Measurements from ENCODE around the gene EFCAB5.
"Not testable (repeated sequence)": the region's sequence is repeated elsewhere in the genome, so short reads cannot be mapped to it uniquely, and the experiment has no call there.

EFCAB5 gene

GRCh38 chr17:29945281-29945680, 3.8 kb downstream of the EFCAB5 start:
- H3K4me1 ChIP-seq (ENCODE audit: control insufficient read depth, insufficient read depth, low read length) = no peaks in the 10 kb centered on the region
- no peak overlapping the region for H3K9ac ChIP-seq (ENCODE audit: low read depth, low read length)
- no peaks in the 10 kb centered on the region for H3K36me3 ChIP-seq (ENCODE audit: insufficient read depth, low read length)
- H3K27me3 ChIP-seq (ENCODE audit: control insufficient read depth, insufficient read depth, low read length) = no peaks in the 10 kb centered on the region
- no peak overlapping the region for H3K4me2 ChIP-seq (ENCODE audit: low read length)
- no peaks in the 10 kb centered on the region for H3K9me3 ChIP-seq (replicated peaks; ENCODE audit: low read length)
- no peak overlapping the region for H3K4me3 ChIP-seq (ENCODE audit: low read length)

DNA sequence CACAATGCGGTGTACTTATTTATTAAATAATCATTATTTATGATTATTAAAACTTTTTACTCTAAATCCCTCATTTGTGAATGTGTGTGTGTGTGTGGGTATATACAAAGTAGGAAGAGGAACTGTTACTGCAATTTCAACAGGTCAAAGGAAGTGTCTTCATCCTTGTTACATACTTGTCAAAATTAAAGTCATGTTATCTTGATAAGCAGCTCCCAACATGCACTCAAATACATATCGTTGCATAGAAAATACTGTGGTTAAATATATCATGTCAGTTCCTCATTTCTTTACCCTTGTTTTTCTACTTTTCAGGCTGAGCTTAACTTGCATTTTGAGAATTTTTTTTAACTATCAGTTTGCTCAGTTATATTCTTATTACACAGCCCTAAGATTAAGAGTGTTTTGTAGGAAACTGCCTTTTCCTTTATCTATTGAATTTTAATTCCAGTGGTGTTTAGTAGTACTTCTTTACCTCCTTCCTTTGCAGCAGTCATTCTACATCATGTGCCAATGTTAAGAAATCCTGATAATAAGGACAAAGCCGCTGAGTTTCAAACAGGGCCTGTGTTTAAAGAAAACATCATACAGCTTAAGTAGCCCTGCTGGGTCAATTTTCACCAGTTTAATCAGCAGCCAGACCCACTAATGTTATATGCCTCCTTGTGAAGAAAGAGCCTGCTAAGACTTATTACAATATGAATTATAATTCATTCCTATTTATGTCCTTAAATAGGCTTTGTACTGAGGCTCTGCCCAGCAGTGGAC, 7.2 kb downstream of the EFCAB5 start:
- Histone ChIP-seq H3K4me3 (ENCODE audit: low read length) (no peak overlapping the region), H3K9me3 (replicated peaks; ENCODE audit: low read length) (no peaks in the 10 kb centered on the region), H3K36me3 (ENCODE audit: insufficient read depth, low read length) (no peaks in the 10 kb centered on the region), H3K9ac (ENCODE audit: low read depth, low read length) (no peak overlapping the region), H3K4me2 (ENCODE audit: low read length) (no peak overlapping the region), H3K27me3 (ENCODE audit: control insufficient read depth, insufficient read depth, low read length) (no peaks in the 10 kb centered on the region), H3K4me1 (ENCODE audit: control insufficient read depth, insufficient read depth, low read length) (no peaks in the 10 kb centered on the region)

GRCh38 chr17:29949696-29950095, 8.3 kb downstream of the EFCAB5 start:
- no peaks in the 10 kb centered on the region for H3K4me1 ChIP-seq (ENCODE audit: control insufficient read depth, insufficient read depth, low read length)
- no peak overlapping the region for H3K4me3 ChIP-seq (ENCODE audit: low read length)
- no peak overlapping the region for H3K4me2 ChIP-seq (ENCODE audit: low read length)
- H3K27me3 ChIP-seq (ENCODE audit: control insufficient read depth, insufficient read depth, low read length) = no peaks in the 10 kb centered on the region
- H3K36me3 ChIP-seq (ENCODE audit: insufficient read depth, low read length) = no peaks in the 10 kb centered on the region
- no peak overlapping the region for H3K9ac ChIP-seq (ENCODE audit: low read depth, low read length)
- H3K9me3 ChIP-seq (replicated peaks; ENCODE audit: low read length) = no peaks in the 10 kb centered on the region

GRCh38 chr17:29954405-29954804, 13.0 kb downstream of the EFCAB5 start:
- H3K36me3 ChIP-seq (ENCODE audit: insufficient read depth, low read length) = no peaks in the 10 kb centered on the region
- peaks cover 4% of the 10 kb centered on the region for H3K4me1 ChIP-seq (ENCODE audit: control insufficient read depth, insufficient read depth, low read length)
- H3K9me3 ChIP-seq (replicated peaks; ENCODE audit: low read length) = no peaks in the 10 kb centered on the region
- H3K9ac ChIP-seq (ENCODE audit: low read depth, low read length) = no peak overlapping the region
- H3K4me3 ChIP-seq (ENCODE audit: low read length) = no peak overlapping the region
- no peak overlapping the region for H3K4me2 ChIP-seq (ENCODE audit: low read length)
- no peaks in the 10 kb centered on the region for H3K27me3 ChIP-seq (ENCODE audit: control insufficient read depth, insufficient read depth, low read length)

DNA sequence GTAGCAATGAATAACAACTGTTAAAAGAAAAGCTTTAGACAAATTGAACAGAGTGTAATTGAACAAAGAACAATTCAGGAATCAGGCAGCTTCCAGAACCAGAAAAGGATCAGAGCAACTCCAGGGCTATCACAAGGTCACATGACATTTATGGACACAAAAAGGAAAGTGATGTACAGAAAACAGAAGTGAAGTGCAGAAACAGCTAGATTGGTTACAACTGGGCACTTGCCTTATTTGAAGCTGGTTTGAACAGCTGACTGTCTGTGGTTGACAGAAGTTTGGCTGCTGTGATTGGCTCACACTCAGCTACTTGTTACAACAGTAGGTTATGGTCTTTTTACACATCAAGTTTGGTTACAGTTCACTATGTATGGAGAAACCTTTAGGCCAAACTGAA, 14.8 kb downstream of the EFCAB5 start:
- H3K4me2 ChIP-seq (ENCODE audit: low read length) = no peak overlapping the region
- peaks cover 10% of the 10 kb centered on the region for H3K4me1 ChIP-seq (ENCODE audit: control insufficient read depth, insufficient read depth, low read length)
- no peaks in the 10 kb centered on the region for H3K36me3 ChIP-seq (ENCODE audit: insufficient read depth, low read length)
- no peak overlapping the region for H3K9ac ChIP-seq (ENCODE audit: low read depth, low read length)
- H3K27me3 ChIP-seq (ENCODE audit: control insufficient read depth, insufficient read depth, low read length) = no peaks in the 10 kb centered on the region
- no peaks in the 10 kb centered on the region for H3K9me3 ChIP-seq (replicated peaks; ENCODE audit: low read length)
- no peak overlapping the region for H3K4me3 ChIP-seq (ENCODE audit: low read length)

DNA sequence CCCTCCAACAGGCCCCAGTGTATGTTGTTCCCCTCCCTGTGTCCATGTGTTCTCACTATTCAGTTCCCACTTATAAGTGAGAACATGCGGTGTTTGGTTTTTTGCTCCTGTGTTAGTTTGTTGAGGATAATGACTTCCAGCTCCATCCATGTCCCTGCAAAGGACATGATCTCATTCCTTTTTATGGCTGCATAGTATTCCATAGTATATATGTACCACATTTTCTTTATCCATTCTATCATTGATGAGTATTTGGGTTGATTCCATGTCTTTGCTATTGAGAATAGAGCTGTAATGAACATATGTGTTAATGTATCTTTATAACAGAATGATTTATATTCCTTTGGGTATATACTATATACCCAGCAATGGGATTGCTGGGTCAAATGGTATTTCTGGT, 16.1 kb downstream of the EFCAB5 start:
- H3K9ac ChIP-seq (ENCODE audit: low read depth, low read length); H3K4me3 ChIP-seq (ENCODE audit: low read length); H3K36me3 ChIP-seq (ENCODE audit: insufficient read depth, low read length); H3K4me2 ChIP-seq (ENCODE audit: low read length); H3K9me3 ChIP-seq (replicated peaks; ENCODE audit: low read length); H3K27me3 ChIP-seq (ENCODE audit: control insufficient read depth, insufficient read depth, low read length); H3K4me1 ChIP-seq (ENCODE audit: control insufficient read depth, insufficient read depth, low read length): not testable (repeated sequence)

DNA sequence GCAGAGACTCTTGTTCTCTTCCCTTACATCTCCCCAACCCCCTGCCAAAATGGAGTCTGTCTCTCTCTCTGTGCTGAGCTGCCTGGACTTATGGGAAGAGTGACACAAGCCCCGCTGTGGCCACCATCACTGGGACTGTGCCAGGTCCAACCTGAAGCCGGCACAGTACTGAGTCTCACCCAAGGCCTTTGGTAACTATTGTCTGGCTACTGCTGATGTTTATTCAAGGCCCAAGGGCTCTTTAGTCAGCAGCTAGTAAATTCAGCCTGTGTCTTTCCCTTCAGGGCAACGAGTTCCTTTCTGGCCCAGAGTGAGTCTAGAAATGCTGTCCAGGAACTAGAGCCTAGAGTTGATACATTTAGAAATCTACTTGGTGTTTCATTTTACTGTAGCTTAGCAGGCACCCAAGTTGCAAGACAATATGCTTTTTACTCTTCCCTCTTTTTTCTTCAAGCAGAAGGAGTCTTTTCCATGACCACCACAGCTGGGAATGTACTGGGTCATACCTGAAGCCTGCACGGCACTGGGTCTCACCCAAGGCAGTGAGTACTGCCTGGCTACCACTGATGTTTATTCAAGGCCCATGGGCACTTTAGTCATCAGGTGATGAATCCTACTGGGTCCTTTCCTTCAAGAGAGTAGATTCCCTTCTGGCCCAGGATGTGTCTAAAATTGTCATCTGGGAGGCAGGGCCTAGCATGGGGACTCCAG, 17.7 kb downstream of the EFCAB5 start:
- no peaks in the 10 kb centered on the region for H3K9me3 ChIP-seq (replicated peaks; ENCODE audit: low read length)
- H3K36me3 ChIP-seq (ENCODE audit: insufficient read depth, low read length) = no peaks in the 10 kb centered on the region
- no peak overlapping the region for H3K4me3 ChIP-seq (ENCODE audit: low read length)
- H3K27me3 ChIP-seq (ENCODE audit: control insufficient read depth, insufficient read depth, low read length) = no peaks in the 10 kb centered on the region
- no peak overlapping the region for H3K4me2 ChIP-seq (ENCODE audit: low read length)
- no peak overlapping the region for H3K9ac ChIP-seq (ENCODE audit: low read depth, low read length)
- H3K4me1 ChIP-seq (ENCODE audit: control insufficient read depth, insufficient read depth, low read length) = peaks cover 10% of the 10 kb centered on the region

- Histone ChIP-seq H3K4me1 (ENCODE audit: control insufficient read depth, insufficient read depth, low read length) (peaks cover 10% of the 10 kb centered on the region), H3K4me3 (ENCODE audit: low read length) (no peak overlapping the region), H3K9ac (ENCODE audit: low read depth, low read length) (no peak overlapping the region), H3K36me3 (ENCODE audit: insufficient read depth, low read length) (no peaks in the 10 kb centered on the region), H3K27me3 (ENCODE audit: control insufficient read depth, insufficient read depth, low read length) (no peaks in the 10 kb centered on the region), H3K4me2 (ENCODE audit: low read length) (no peak overlapping the region), H3K9me3 (replicated peaks; ENCODE audit: low read length) (no peaks in the 10 kb centered on the region)
Observed at GRCh38 chr17:29959658-29960337, 18.4 kb downstream of the EFCAB5 start.

GRCh38 chr17:29962656-29963055, 21.2 kb downstream of the EFCAB5 start:
- no peaks in the 10 kb centered on the region for H3K27me3 ChIP-seq (ENCODE audit: control insufficient read depth, insufficient read depth, low read length)
- peaks cover 10% of the 10 kb centered on the region for H3K4me1 ChIP-seq (ENCODE audit: control insufficient read depth, insufficient read depth, low read length)
- no peaks in the 10 kb centered on the region for H3K9me3 ChIP-seq (replicated peaks; ENCODE audit: low read length)
- no peak overlapping the region for H3K4me2 ChIP-seq (ENCODE audit: low read length)
- H3K9ac ChIP-seq (ENCODE audit: low read depth, low read length) = no peak overlapping the region
- H3K4me3 ChIP-seq (ENCODE audit: low read length) = no peak overlapping the region
- H3K36me3 ChIP-seq (ENCODE audit: insufficient read depth, low read length) = no peaks in the 10 kb centered on the region

- Histone ChIP-seq H3K36me3 (ENCODE audit: insufficient read depth, low read length) (no peaks in the 10 kb centered on the region), H3K9ac (ENCODE audit: low read depth, low read length) (no peak overlapping the region), H3K27me3 (ENCODE audit: control insufficient read depth, insufficient read depth, low read length) (no peaks in the 10 kb centered on the region), H3K4me3 (ENCODE audit: low read length) (no peak overlapping the region), H3K4me2 (ENCODE audit: low read length) (no peak overlapping the region), H3K9me3 (replicated peaks; ENCODE audit: low read length) (no peaks in the 10 kb centered on the region), H3K4me1 (ENCODE audit: control insufficient read depth, insufficient read depth, low read length) (no peaks in the 10 kb centered on the region)
Observed at GRCh38 chr17:29968271-29968670, 26.8 kb downstream of the EFCAB5 start.

DNA sequence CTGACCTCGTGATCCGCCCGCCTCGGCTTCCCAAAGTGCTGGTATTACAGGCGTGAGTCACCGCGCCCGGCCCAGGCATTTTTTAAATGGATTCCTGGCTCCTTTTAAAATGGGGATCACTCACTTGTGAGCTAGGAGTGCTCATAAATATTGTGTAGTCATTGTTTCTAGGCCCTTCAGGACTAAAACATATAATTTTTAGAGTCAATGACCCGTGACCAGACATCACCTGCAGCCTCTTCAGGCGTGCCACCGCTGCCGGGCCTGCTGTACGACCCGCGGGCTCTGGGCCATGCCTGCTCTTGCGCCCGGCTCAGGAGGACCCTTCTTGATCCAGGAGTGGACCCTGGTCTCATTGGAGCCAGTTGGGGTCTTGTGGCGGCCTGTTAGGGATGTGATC, 30.8 kb downstream of the EFCAB5 start:
- Histone ChIP-seq H3K27me3 (ENCODE audit: control insufficient read depth, insufficient read depth, low read length) (no peaks in the 10 kb centered on the region), H3K4me1 (ENCODE audit: control insufficient read depth, insufficient read depth, low read length) (no peaks in the 10 kb centered on the region), H3K4me3 (ENCODE audit: low read length) (no peak overlapping the region), H3K36me3 (ENCODE audit: insufficient read depth, low read length) (no peaks in the 10 kb centered on the region), H3K9me3 (replicated peaks; ENCODE audit: low read length) (no peaks in the 10 kb centered on the region), H3K9ac (ENCODE audit: low read depth, low read length) (no peak overlapping the region), H3K4me2 (ENCODE audit: low read length) (no peak overlapping the region)
